A673 (cell line): ENCODE results near the gene TNS3.

Source experiments
- CTCF ChIP-seq: fragments of 300-800, 200-600 bp; sonication (generic); conservative IDR thresholded peaks from 2 replicates; pipeline ENCODE4 v1.5.1; 2017; ENCODE audit warnings: low read depth, mild to moderate bottlenecking, antibody characterized with exemption, low read length, moderate library complexity, mixed read lengths
- EZH2 ChIP-seq: fragments of 200-600 bp; sonication (generic); IDR thresholded peaks from 2 replicates; pipeline ENCODE4 v1.6.1; 2017; ENCODE audit warnings: borderline replicate concordance, low read depth, mild to moderate bottlenecking, mixed read lengths, antibody characterized with exemption, low read length; ENCODE audit not compliant: poor library complexity, severe bottlenecking

GRCh38 chr7:47298636-47299035 is 283.3 kb downstream of the TNS3 start:
- TF ChIP-seq CTCF (no peak), EZH2 (no peak)
